ENCODE results near the gene KCNMB4. TPM values are rescaled to one million over a fixed set of nuclear protein-coding genes. Genes with fewer than 3 reads are reported as not detected.

Gene KCNMB4
- total RNA-seq, 1 donor: 7.3 TPM

- H3K4me3 ChIP-seq (ENCODE audit: low read depth, low read length): no peak overlapping the region
- TF ChIP-seq, protein P1, sequence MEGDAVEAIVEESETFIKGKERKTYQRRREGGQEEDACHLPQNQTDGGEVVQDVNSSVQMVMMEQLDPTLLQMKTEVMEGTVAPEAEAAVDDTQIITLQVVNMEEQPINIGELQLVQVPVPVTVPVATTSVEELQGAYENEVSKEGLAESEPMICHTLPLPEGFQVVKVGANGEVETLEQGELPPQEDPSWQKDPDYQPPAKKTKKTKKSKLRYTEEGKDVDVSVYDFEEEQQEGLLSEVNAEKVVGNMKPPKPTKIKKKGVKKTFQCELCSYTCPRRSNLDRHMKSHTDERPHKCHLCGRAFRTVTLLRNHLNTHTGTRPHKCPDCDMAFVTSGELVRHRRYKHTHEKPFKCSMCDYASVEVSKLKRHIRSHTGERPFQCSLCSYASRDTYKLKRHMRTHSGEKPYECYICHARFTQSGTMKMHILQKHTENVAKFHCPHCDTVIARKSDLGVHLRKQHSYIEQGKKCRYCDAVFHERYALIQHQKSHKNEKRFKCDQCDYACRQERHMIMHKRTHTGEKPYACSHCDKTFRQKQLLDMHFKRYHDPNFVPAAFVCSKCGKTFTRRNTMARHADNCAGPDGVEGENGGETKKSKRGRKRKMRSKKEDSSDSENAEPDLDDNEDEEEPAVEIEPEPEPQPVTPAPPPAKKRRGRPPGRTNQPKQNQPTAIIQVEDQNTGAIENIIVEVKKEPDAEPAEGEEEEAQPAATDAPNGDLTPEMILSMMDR (IDR thresholded peaks at IDR 0.05; ENCODE audit: insufficient read depth, low read depth, low read length): no peak
- no peak for DNase-seq (ENCODE audit: low read depth)
These were observed 35.9 kb upstream of the KCNMB4 start for GRCh38 chr12:70330158-70330557.

- no peak for DNase-seq (ENCODE audit: low read depth)
- H3K4me3 ChIP-seq (ENCODE audit: low read depth, low read length): no peak overlapping the region
- TF ChIP-seq, protein P1 (IDR thresholded peaks at IDR 0.05; ENCODE audit: insufficient read depth, low read depth, low read length): no peak
These were observed 33.9 kb upstream of the KCNMB4 start for GRCh38 chr12:70332236-70332635.

- no peak for DNase-seq (ENCODE audit: low read depth)
- H3K4me3 ChIP-seq (ENCODE audit: low read depth, low read length): no peak overlapping the region
- TF ChIP-seq, protein P1 (IDR thresholded peaks at IDR 0.05; ENCODE audit: insufficient read depth, low read depth, low read length): no peak
These were observed 31.3 kb upstream of the KCNMB4 start for GRCh38 chr12:70334742-70335141.

DNA sequence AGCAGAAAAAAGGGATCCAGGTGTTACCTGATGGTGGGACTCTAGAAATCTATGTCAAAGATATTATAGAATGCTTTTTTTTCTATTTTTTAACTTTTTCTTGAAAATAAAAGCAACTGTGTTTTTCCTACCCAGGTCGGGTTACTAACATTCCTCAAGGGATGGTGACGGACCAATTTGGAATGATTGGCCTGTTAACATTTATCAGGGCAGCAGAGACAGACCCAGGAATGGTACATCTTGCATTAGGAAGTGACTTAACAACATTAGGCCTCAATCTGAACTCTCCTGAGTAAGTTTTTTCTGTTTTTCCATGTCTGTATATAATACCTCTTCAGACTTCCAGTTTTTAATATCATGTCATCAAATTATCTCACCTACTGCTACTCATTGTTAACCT is 27.6 kb upstream of the KCNMB4 start:
- TF ChIP-seq, protein P1 (IDR thresholded peaks at IDR 0.05; ENCODE audit: insufficient read depth, low read depth, low read length): no peak
- DNase-seq (ENCODE audit: low read depth): no peak
- H3K4me3 ChIP-seq (ENCODE audit: low read depth, low read length): no peak overlapping the region

- TF ChIP-seq, protein P1 (IDR thresholded peaks at IDR 0.05; ENCODE audit: insufficient read depth, low read depth, low read length): no peak
- no peak overlapping the region for H3K4me3 ChIP-seq (ENCODE audit: low read depth, low read length)
- DNase-seq (ENCODE audit: low read depth): no peak
These were observed 15.0 kb upstream of the KCNMB4 start for GRCh38 chr12:70351076-70351475.

DNA sequence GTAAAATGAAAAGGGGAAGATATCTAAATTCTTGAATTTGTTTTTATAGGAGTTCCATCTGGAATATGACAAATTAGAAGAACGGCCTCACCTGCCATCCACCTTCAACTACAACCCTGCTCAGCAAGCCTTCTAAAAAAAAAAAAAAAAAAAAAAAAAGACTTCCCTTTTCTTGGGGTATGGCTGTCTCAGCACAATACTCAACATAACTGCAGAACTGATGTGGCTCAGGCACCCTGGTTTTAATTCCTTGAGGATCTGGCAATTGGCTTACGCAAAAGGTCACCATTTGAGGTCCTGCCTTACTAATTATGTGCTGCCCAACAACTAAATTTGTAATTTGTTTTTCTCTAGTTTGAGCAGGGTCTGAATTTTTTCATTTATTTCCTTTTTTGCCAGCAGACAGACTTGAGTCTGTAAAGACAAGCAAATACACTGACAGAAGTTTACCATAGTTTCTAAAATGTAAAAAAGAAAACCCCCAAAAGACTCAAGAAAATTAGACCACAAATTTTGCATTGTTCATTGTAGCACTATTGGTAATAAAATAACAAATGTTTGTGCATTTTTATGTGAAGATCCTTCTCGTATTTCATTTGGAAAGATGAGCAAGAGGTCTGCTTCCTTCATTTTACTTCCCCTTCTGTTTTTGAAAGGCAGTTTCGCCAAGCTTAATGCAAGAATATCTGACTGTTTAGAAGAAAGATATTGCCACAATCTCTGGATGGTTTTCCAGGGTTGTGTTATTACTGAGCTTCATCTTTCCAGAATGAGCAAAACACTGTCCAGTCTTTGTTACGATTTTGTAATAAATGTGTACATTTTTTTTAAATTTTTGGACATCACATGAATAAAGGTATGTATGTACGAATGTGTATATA is 12.1 kb upstream of the KCNMB4 start:
- no peak for DNase-seq (ENCODE audit: low read depth)
- TF ChIP-seq, protein P1 (IDR thresholded peaks at IDR 0.05; ENCODE audit: insufficient read depth, low read depth, low read length): no peak

More for the DNA sequence above, 12.1 kb upstream of the KCNMB4 start:
- no peak overlapping the region for H3K4me3 ChIP-seq (ENCODE audit: low read depth, low read length)

All from fibroblast of villous mesenchyme (primary cell).